ENCODE data around the gene THBS4. TPM values are rescaled to one million over a fixed set of nuclear protein-coding genes. Genes with fewer than 3 reads are reported as not detected.
"Not testable (repeated sequence)": the region's sequence is repeated elsewhere in the genome, so short reads cannot be mapped to it uniquely, and the experiment has no call there.

Gene THBS4
- total and polyA plus RNA-seq, 9 of the 15 experiments (the other 6 are each of a cell fraction or from before 2014, with no cell fraction given) = 0.07 to 0.08 TPM; not detected in 7

GRCh38 chr5:80109646-80110478, 74.7 kb downstream of the THBS4 start:
- ChIA-PET CTCF (ENCODE audit: low intra/inter-chr PET ratio) (no interaction called here), POLR2A (interaction anchor here (1.0 kb wide), 1 partner anchor 9 kb away, joined by 3 read pairs; no protein-coding TSS in a partner anchor)
- in situ Hi-C loops (cut with MboI) (loop anchor here (25.0 kb wide), 1 partner anchor 1077 kb away; no protein-coding TSS in a partner anchor), intact Hi-C loops (cut with micrococcal nuclease) (no loop called here)
- no peak overlapping the region for H3K4me2 ChIP-seq (ENCODE audit: insufficient read depth, low read length)
- FAIRE-seq (no peak), DNase-seq (ENCODE audit: extremely low read depth in 1 of 4, low spot score in 3 of 4) (no peak), ATAC-seq (0 out of 3 replicates have a peak, but pooled peaks have one; percentile 26)
- H3K27ac ChIP-seq (ENCODE audit: extremely low read depth, low read depth, low read length) = no peak overlapping the region
- H3K27me3 ChIP-seq (ENCODE audit: control insufficient read depth in 2 of 2, insufficient read depth in 2 of 2, low read length in 2 of 2) = peaks cover 6 to 35% of the 10 kb centered on the region in 2 experiments; a peak in 3 of 5 replicates
- H4K20me1 ChIP-seq (replicated peaks; ENCODE audit: control insufficient read depth, insufficient read depth, low read length) = no peaks in the 10 kb centered on the region
- H3K9ac ChIP-seq (ENCODE audit: insufficient read depth in 1 of 2, low read depth in 2 of 2, low read length in 2 of 2) = no peak overlapping the region; a peak in 1 of 4 replicates
- H2AFZ ChIP-seq (ENCODE audit: low read depth, low read length) = no peak overlapping the region
- no peaks in the 10 kb centered on the region for H3K9me3 ChIP-seq (replicated peaks; ENCODE audit: control insufficient read depth, insufficient read depth, low read depth, low read length)
- H3K4me1 ChIP-seq (replicated peaks in 1 of 2; ENCODE audit: control insufficient read depth in 2 of 2, insufficient read depth in 2 of 2, low read length in 2 of 2) = no peaks in the 10 kb centered on the region; a peak in 1 of 5 replicates
- H3K36me3 ChIP-seq (ENCODE audit: control insufficient read depth, insufficient read depth, low read length) = no peaks in the 10 kb centered on the region
- no TSS peak for BruUV-seq (replicated peaks)
- no peaks in the 10 kb centered on the region for H3K9me1 ChIP-seq (ENCODE audit: control insufficient read depth, insufficient read depth, low read length)
- 0% methylated on average over 5 of the region's 9 CpGs for WGBS (ENCODE audit: insufficient coverage, low coverage, missing lambda C conversion rate)
- TF ChIP-seq CHCHD3 (CRISPR knock-in tag; IDR thresholded peaks at IDR 0.05) = no peak
- no peak for TF ChIP-seq ZNF3 (CRISPR knock-in tag; IDR thresholded peaks at IDR 0.05)
- TF ChIP-seq ZNF280A (IDR thresholded peaks at IDR 0.05; ENCODE audit: low read depth, partially characterized antibody) = no peak
- no peaks in the 10 kb centered on the region for H3K79me2 ChIP-seq (ENCODE audit: control insufficient read depth, insufficient read depth, low read length)
- no peak overlapping the region for H3K4me3 ChIP-seq

DNA sequence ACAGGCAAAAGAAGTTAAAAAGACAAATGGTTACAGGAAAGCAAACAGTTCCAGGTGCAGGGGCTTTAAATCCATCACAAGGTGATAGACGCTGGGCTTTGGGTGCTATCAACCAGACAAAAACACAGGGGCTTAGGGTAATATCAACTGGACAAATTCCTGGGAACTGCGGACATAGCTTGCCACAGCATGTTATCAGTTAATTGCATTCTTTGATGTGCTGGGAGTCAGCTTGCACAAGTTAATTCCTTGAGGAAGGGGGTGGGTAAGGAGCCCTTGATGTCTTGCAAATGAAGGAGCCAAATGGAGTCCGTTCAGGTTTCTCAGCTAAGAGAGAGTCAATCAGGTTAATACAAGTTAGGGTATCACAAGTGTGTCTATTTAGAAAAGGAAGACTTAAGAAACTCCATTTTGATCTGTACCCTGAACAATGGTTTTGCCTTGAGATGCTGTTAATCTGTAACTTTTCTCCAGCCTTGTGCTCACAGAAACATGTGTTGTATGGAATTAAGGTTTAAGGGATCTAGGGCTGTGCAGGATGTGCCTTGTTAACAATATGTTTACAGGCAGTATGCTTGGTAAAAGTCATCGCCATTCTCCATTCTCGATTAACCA, 76.3 kb downstream of the THBS4 start:
- H3K4me3 ChIP-seq; H2AFZ ChIP-seq (ENCODE audit: low read depth, low read length); H3K9me3 ChIP-seq (replicated peaks; ENCODE audit: control insufficient read depth, insufficient read depth, low read depth, low read length); H3K4me1 ChIP-seq (replicated peaks in 1 of 2; ENCODE audit: control insufficient read depth in 2 of 2, insufficient read depth in 2 of 2, low read length in 2 of 2); ATAC-seq; H3K9ac ChIP-seq (ENCODE audit: insufficient read depth in 1 of 2, low read depth in 2 of 2, low read length in 2 of 2); H3K4me2 ChIP-seq (ENCODE audit: insufficient read depth, low read length); POLR2A ChIA-PET; DNase-seq (ENCODE audit: extremely low read depth in 1 of 4, low spot score in 3 of 4); intact Hi-C loops (cut with micrococcal nuclease); H3K79me2 ChIP-seq (ENCODE audit: control insufficient read depth, insufficient read depth, low read length); H3K9me1 ChIP-seq (ENCODE audit: control insufficient read depth, insufficient read depth, low read length); FAIRE-seq; H3K36me3 ChIP-seq (ENCODE audit: control insufficient read depth, insufficient read depth, low read length); CTCF ChIA-PET (ENCODE audit: low intra/inter-chr PET ratio); H4K20me1 ChIP-seq (replicated peaks; ENCODE audit: control insufficient read depth, insufficient read depth, low read length); BruUV-seq (replicated peaks); H3K27ac ChIP-seq (ENCODE audit: extremely low read depth, low read depth, low read length): not testable (repeated sequence)
- WGBS (ENCODE audit: insufficient coverage, low coverage, missing lambda C conversion rate) = 17% methylated on average over 5 of the region's 5 CpGs
- peaks cover 0 to 21% of the 10 kb centered on the region in 2 experiments; a peak in 2 of 5 replicates for H3K27me3 ChIP-seq (ENCODE audit: control insufficient read depth in 2 of 2, insufficient read depth in 2 of 2, low read length in 2 of 2)
- in situ Hi-C loops (cut with MboI) = loop anchor here (25.0 kb wide), 1 partner anchor 1076 kb away; no protein-coding TSS in a partner anchor
